ENCODE data around the gene HOMER3. TPM values are rescaled to one million over a fixed set of nuclear protein-coding genes. Genes with fewer than 3 reads are reported as not detected.

Gene HOMER3
- 10 to 100 TPM; 13.6 to 39.8 TPM for total RNA-seq

DNA sequence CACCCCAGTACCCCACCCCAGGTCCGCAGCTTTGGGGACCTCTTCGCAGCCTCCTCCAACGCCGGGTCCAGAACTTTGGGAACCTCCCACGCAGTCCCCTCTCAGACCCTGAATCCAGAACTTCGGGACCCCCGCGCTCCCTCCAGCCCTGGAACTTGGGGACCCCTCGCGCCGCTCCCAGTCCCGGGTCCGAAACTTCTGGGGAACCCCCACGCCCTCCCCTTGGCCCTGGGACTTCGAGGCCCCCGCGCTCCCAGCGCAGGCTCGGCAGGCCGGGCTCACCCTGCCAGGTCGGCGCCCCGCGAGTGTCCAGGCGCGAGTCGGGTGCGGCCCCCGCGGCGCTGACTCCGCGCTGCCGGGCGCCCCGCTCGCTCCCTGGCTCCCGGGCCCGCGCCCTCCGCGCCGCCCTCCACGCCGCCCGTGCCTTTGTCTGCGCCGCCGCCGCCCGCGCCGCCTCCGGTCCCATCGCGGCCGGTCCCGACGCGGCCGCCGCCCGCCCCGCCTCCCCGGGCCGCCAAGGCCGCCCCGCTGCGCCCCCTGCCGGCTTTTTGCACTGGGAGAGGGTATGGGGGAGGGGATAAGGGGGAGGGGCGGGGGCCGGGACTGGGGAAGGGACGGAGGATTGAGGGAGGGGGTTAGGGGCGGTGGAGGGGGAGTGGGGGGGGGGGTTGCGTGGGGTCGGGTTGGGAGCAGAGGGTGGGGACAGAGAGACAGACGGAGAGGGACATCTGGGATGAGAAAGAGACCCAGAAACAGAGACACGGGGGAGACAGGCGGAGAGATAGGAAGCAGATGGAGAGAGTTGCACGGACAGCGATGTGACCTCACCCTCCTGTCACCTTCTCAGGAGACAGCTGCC is at the start of gene HOMER3:
TSS of gene HOMER3 (minus strand) at position 449 of the 859 bp plus-strand sequence. CDS start 2,235 bp downstream, outside the sequence.
- peak within 1 kb of the TSS; percentile 75 to 78 for H3K4me3 ChIP-seq

DNA sequence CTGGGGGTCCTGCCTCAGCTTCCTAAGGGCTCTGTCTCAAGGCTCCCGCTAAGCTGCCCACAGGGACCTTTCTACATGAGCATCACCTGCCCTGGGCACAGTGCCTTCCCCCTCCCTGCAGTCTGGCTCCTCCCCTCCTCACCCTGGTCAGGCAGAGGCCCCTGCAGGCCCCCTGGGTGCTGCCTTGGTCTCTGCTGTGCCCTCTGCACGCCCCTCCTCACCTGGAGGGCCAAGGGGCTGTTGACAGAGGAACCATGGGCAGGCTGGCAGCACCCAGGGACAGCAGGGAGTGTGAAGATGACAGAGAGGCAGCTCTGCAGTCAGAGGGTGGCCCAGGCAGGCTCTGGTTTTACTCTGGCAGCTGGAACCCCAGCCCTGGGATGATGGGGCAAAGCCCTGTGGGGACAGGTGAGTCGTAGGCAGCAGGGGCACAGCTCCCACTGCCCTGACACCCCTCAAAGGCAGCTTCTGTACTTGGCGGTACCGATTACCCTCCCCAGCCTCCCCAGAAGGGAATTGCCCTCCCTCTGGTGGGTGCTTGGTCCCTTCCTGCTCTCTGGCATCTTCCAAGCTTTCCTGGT is 49.2 kb upstream of the HOMER3 start:
- DNase-seq (ENCODE audit: low spot score) = no peak
- Histone ChIP-seq H3K9me3 (no peaks in the 10 kb centered on the region), H3K36me3 (peaks cover 28% of the 10 kb centered on the region), H3K4me3 (no peak overlapping the region), H3K27ac (no peak overlapping the region), H3K27me3 (no peaks in the 10 kb centered on the region), H3K4me1 (peaks cover 0 to 7% of the 10 kb centered on the region in 2 donors)
- TF ChIP-seq, protein P1, sequence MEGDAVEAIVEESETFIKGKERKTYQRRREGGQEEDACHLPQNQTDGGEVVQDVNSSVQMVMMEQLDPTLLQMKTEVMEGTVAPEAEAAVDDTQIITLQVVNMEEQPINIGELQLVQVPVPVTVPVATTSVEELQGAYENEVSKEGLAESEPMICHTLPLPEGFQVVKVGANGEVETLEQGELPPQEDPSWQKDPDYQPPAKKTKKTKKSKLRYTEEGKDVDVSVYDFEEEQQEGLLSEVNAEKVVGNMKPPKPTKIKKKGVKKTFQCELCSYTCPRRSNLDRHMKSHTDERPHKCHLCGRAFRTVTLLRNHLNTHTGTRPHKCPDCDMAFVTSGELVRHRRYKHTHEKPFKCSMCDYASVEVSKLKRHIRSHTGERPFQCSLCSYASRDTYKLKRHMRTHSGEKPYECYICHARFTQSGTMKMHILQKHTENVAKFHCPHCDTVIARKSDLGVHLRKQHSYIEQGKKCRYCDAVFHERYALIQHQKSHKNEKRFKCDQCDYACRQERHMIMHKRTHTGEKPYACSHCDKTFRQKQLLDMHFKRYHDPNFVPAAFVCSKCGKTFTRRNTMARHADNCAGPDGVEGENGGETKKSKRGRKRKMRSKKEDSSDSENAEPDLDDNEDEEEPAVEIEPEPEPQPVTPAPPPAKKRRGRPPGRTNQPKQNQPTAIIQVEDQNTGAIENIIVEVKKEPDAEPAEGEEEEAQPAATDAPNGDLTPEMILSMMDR (IDR thresholded peaks at IDR 0.05) = no peak

More for the DNA sequence above, at the start of gene HOMER3:
- Histone ChIP-seq H3K9me3 (no peaks in the 10 kb centered on the region), H3K27ac (peak within 1 kb of the TSS; percentile 59 to 77), H3K27me3 (no peaks in the 10 kb centered on the region), H3K4me1 (peaks cover 0 to 19% of the 10 kb centered on the region in 2 donors), H3K36me3 (no peaks in the 10 kb centered on the region)
- peak; percentile 67 for DNase-seq (ENCODE audit: low spot score)
- TF ChIP-seq, protein P1 (IDR thresholded peaks at IDR 0.05) = peak; percentile 36 to 56

DNA sequence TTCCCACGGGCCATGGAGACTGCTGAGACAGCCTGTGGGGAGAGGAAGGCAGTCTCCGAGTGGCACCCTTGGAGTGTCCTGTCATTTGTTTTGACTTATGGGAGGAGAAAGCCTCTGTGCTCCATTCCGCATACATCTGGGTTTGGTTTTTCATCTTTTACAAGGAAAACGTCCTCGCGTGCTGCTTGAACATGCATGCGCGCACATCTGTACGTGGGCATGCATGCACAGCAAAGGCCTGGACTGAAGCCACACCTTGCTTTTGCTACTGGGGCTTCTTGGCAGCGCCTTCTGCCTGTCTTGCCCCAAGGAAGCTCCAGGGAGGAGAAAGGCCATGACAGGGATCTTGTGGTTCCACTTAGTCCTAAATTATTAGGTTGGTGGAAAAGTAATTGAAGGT is 48.3 kb upstream of the HOMER3 start:
- DNase-seq (ENCODE audit: low spot score) = no peak
- H3K27me3 ChIP-seq = no peaks in the 10 kb centered on the region
- TF ChIP-seq, protein P1 (IDR thresholded peaks at IDR 0.05) = no peak
- H3K4me1 ChIP-seq = peaks cover 0 to 7% of the 10 kb centered on the region in 2 donors
- no peak overlapping the region for H3K4me3 ChIP-seq
- H3K27ac ChIP-seq = no peak overlapping the region
- H3K9me3 ChIP-seq = no peaks in the 10 kb centered on the region
- H3K36me3 ChIP-seq = peaks cover 19% of the 10 kb centered on the region

DNA sequence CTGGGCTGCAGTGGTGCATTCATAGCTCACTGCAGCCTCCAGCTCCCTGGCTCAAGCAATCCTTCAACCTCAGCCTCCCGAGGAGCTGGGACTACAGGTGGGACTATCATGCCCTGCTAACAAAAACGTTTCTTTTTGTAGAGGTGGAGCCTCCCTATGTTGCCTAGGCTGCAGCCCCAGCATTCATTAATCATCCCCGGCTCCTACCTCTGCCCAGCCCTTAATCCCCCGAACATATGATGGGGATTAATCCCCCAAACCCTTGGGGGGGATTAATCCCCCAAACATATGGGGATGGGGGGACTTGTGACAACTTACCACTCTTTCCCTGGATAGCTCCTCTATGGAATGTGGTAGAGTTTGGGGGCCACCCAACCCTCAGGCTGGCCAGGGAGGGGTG is 46.4 kb upstream of the HOMER3 start:
- Histone ChIP-seq H3K4me1 (peaks cover 0 to 7% of the 10 kb centered on the region in 2 donors), H3K9me3 (no peaks in the 10 kb centered on the region), H3K36me3 (peaks cover under 1% of the 10 kb centered on the region), H3K27me3 (no peaks in the 10 kb centered on the region), H3K4me3 (no peak overlapping the region), H3K27ac (no peak overlapping the region)
- TF ChIP-seq, protein P1 (IDR thresholded peaks at IDR 0.05) = no peak
- no peak for DNase-seq (ENCODE audit: low spot score)

DNA sequence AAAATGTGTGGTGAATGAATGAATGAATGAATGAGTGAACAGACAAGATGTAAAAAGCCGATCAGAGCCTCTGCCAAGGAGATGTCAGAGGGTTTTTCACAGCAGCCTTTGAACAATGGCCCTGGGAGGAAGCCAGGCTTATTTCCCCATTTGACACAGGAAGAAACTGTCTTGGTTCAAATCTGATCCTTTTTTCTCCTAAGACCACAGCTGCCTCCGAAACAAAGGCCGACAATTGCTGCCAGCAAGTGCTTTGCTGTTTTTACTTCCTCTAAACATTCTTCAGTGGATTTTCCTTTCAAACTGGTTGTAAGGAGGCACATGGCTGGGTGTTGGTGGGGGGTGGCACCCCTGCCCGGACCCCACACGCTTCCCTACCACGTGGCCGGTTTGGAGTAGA is 44.2 kb upstream of the HOMER3 start:
- peaks cover 0 to 7% of the 10 kb centered on the region in 2 donors for H3K4me1 ChIP-seq
- no peak overlapping the region for H3K27ac ChIP-seq
- no peaks in the 10 kb centered on the region for H3K27me3 ChIP-seq
- no peaks in the 10 kb centered on the region for H3K9me3 ChIP-seq
- no peaks in the 10 kb centered on the region for H3K36me3 ChIP-seq
- TF ChIP-seq, protein P1 (IDR thresholded peaks at IDR 0.05) = no peak
- DNase-seq (ENCODE audit: low spot score) = no peak
- no peak overlapping the region for H3K4me3 ChIP-seq

Data from right atrium auricular region (tissue), 2 donors.